GM18526 (cell line): ENCODE results near the gene RNF6.

Experiments
- POLR2A ChIP-seq: IDR thresholded peaks from 3 replicates; pipeline ENCODE4 v1.6.1; 2011; ENCODE audit not compliant: insufficient read length; ENCODE audit errors: extremely low read depth

Gene RNF6

DNA sequence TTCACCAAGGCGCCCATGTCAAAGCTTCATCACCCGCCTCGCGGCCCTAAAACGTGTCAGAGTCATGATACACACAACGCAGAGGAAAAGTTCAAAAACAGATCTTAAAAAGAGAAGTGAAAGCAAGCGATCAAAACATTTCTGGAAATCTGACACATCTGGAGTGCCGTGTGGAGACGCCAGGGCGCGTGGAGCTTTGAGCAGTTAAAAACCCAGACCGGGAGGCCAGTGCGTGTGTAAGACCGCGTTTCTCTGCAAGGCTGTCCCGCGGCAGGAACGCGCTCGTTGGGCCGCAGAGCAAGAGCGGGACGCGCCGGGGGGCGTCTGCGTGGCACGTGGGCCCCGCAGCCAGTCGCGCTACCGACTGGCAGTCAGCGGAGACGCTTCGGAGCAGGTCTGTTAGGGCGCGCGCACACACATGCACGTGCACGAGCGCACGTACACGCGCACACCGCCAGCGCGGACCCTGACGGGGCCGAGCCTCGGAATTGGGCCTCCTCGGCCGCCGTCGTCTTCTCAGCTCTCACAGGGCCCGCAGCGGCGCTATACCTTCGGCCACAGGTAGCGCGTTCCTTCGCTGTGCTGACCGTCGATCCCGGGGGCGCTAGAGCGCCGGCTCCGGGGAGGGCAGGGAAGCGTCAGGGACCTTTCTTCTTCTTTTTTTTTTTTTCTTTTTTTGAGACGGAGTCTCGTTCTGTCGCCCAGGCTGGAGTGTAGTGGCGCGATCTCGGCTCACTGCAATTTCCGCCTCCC, 35.8 kb downstream of the RNF6 start:
- TF ChIP-seq POLR2A, result peak; percentile 55

DNA sequence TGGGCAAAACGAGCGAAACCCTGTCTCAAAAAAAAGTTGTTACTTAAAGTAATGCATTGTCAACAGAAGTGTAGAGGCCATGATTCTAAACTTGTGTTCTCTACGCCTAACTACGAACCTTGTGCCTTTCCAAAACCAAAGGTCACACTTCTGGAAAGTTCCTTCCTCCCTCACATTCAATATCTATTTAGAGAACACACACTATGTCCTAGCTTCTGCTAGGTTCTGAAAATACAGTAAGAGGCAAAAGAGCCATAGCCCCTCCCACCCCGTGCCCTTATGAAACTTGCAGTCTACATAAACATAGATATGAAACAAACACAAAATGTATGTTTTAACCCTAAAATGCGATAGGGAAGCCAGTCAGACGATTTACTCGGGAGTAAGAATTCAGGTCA, 36.4 kb downstream of the RNF6 start:
- TF ChIP-seq POLR2A, result no peak

DNA sequence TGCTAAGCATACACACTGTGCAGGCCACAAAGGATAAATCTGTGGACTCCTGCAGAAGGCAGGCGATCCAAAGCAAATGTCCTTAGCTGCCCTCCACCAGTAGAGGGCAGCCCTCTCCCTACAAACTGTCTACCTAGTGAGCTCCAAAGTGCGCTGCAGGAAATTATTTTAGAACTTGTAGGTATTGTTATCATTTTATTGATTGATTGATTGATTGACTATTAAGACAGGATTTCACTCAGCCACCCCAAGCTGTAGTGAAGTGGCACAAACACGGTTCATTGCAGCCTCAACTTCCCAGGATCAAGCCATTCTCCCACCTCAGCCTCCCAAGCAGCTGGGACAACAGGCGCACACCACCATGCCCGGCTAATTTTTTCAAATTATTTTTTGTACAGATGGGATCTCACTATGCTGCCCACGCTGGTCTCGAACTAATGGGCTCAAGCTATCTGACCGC, 37.3 kb downstream of the RNF6 start:
- no peak for TF ChIP-seq POLR2A

GRCh38 chr13:26183416-26183815, 38.7 kb downstream of the RNF6 start:
- TF ChIP-seq POLR2A, result no peak

GRCh38 chr13:26179344-26179743, 42.8 kb downstream of the RNF6 start:
- no peak for TF ChIP-seq POLR2A

DNA sequence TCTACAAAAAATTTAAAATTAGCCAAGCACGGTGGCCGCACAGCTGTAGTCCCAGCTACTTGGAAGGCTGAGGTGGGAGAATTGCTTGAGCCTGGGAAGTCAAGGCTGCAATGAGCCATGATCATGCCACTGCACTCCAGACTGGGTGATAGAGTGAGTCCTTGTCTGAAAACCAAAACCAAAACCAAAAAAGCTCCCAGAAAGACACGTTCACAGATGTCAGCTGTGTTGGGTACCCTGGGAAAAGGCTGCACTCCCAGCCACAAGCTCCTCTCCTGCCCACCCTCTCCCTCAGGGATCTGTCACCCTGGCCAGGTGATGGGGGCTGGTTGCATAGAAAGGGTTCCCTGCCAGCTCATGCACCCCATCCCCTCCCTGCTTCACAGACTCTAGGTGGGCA, 53.3 kb downstream of the RNF6 start:
- TF ChIP-seq POLR2A, result no peak

DNA sequence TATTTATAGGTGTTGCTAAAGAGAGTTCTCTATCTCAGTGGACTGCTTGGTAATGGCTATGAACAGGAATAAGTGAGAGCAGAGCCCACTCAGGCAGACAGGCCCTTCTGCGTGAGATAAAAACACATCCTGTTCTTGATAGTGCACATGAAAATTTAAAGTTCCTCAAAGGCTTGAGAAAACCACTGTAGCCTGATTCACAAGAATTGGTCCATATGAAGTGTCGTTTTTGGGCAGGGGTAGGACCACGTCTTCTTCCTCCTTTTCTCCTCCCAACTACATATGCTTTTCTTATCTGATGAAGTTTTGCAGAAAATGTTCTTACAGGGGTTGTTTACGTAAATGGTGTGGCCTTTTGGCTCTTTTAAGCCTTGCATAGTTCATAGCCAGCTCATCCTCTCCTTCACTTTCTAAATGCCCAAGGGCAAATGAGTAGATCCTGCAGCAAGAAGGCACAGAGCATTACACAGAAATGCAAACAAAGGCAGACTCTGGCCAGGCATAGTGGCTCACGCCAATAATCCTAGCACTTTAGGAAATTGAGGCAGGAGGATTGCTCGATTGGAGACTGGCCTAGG, 53.8 kb downstream of the RNF6 start:
- TF ChIP-seq POLR2A, result no peak

DNA sequence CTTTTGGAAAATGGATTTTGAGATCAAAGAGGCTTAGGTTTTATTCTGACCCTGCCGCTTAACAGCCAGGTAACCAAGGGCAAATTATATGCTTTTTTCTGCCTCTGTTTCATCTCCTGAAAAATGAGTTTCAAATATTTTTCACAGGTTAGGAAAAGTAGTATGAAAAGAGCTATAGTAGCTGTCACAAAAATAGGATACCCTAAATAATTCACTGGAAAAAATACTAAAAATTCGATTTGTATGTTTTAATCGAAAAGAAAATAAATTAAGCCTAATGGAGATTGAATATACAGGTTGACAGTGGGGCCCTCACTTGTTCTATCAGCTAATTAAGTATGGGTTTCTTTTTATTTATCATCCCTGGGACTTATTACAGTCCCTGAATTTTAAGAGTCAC, 58.3 kb downstream of the RNF6 start:
- no peak for TF ChIP-seq POLR2A
